ENCODE results near the gene LILRB2.

The LILRB2 gene

DNA sequence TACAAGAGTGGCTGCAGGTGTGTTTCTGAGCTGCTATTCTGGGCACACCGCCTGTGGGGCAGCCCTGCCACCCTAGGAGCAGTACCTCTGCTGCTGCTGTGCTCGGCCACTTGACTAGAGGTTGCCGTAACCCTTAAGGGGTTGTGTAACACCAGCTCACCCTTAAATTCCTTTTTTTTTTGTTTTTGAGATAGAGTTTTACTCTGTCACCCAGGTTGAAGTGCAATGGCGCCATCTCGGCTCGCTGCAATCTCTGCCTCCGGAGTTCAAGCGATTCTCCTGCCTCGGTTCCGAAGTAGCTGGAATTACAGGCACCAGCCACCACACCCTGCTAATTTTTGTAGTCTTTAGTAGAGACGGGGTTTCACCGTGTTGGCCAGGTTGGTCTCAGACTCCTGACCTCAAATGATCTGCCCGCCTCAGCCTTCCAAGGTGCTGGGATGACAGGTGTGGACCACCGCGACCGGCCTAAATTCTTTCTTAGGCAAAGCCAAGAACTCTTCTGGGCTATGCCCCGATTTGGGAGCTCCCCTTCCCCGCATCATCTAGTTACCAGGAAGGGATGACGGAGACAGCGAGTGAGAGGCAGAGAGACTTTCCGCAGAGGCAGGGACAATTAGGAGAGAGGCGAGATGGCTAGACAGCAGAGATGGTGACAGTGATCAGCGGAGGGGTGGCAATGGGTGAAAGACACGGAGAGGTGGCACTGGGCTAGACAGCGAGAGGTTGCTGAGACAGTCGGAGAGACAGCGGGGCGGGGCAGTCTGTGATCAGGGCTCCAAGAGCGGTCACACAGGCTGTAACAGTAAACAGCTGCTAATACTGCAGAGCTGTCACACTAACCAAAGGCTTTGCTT lies 36.4 kb upstream of the LILRB2 start:
- no peak overlapping the region for H3K4me3 ChIP-seq (ENCODE audit: low read depth in 1 of 2, low read length in 2 of 2)
- no peaks in the 10 kb centered on the region for H3K4me1 ChIP-seq (ENCODE audit: insufficient read depth, low read length)
- H3K36me3 ChIP-seq (ENCODE audit: insufficient read depth, low read length): no peaks in the 10 kb centered on the region
- H3K9ac ChIP-seq (ENCODE audit: low read length): no peak overlapping the region
- no peaks in the 10 kb centered on the region for H3K27me3 ChIP-seq (ENCODE audit: control insufficient read depth in 1 of 2, insufficient read depth in 2 of 2, low read length in 2 of 2)
- H3K9me3 ChIP-seq (ENCODE audit: low read length): no peaks in the 10 kb centered on the region
- no peak overlapping the region for H3K27ac ChIP-seq (ENCODE audit: low read depth, low read length)

DNA sequence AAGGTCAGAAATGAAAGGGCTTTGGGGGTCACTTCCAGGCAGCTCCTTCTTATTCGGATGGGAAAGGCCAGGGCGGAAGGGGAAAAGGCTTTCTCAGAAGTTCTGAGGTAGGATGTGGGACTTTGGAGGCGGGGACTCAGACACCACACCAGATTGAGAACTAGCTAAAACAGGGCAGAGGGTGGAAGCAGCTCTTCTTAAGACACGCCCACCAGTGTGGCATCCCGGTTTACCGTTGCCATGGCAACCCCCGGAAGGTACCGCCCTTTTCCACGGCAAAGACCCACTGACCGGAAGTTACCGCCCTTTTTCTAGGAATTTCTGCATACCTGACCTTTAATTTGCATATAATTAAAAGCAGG lies 35.8 kb upstream of the LILRB2 start:
- Histone ChIP-seq H3K9ac (ENCODE audit: low read length) (no peak overlapping the region), H3K4me3 (ENCODE audit: low read depth in 1 of 2, low read length in 2 of 2) (no peak overlapping the region), H3K27me3 (ENCODE audit: control insufficient read depth in 1 of 2, insufficient read depth in 2 of 2, low read length in 2 of 2) (no peaks in the 10 kb centered on the region), H3K4me1 (ENCODE audit: insufficient read depth, low read length) (no peaks in the 10 kb centered on the region), H3K27ac (ENCODE audit: low read depth, low read length) (no peak overlapping the region), H3K9me3 (ENCODE audit: low read length) (no peaks in the 10 kb centered on the region), H3K36me3 (ENCODE audit: insufficient read depth, low read length) (no peaks in the 10 kb centered on the region)

DNA sequence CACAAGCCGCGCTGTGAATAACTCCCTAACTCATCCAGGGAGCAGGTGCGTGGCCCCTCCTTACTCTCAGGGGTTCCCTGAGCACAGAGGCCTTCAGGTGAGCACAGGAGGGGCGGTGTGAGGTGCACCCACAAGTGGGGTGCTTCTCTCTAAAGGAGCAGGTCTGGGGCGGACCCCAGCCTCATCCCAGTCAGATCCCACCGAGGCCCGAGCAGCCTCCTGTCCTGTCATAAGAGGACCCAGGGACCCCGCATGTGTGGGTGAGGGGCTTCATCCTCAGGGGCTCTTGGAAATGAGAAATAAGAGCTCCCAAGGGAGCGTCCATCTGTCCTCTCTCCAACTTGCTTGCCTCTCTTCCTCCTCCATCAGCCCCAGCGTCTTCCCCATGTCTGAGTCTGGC lies 35.0 kb upstream of the LILRB2 start:
- no peak overlapping the region for H3K4me3 ChIP-seq (ENCODE audit: low read depth in 1 of 2, low read length in 2 of 2)
- no peaks in the 10 kb centered on the region for H3K9me3 ChIP-seq (ENCODE audit: low read length)
- H3K4me1 ChIP-seq (ENCODE audit: insufficient read depth, low read length): no peaks in the 10 kb centered on the region
- H3K36me3 ChIP-seq (ENCODE audit: insufficient read depth, low read length): no peaks in the 10 kb centered on the region
- no peak overlapping the region for H3K27ac ChIP-seq (ENCODE audit: low read depth, low read length)
- H3K9ac ChIP-seq (ENCODE audit: low read length): no peak overlapping the region
- H3K27me3 ChIP-seq (ENCODE audit: control insufficient read depth in 1 of 2, insufficient read depth in 2 of 2, low read length in 2 of 2): no peaks in the 10 kb centered on the region

DNA sequence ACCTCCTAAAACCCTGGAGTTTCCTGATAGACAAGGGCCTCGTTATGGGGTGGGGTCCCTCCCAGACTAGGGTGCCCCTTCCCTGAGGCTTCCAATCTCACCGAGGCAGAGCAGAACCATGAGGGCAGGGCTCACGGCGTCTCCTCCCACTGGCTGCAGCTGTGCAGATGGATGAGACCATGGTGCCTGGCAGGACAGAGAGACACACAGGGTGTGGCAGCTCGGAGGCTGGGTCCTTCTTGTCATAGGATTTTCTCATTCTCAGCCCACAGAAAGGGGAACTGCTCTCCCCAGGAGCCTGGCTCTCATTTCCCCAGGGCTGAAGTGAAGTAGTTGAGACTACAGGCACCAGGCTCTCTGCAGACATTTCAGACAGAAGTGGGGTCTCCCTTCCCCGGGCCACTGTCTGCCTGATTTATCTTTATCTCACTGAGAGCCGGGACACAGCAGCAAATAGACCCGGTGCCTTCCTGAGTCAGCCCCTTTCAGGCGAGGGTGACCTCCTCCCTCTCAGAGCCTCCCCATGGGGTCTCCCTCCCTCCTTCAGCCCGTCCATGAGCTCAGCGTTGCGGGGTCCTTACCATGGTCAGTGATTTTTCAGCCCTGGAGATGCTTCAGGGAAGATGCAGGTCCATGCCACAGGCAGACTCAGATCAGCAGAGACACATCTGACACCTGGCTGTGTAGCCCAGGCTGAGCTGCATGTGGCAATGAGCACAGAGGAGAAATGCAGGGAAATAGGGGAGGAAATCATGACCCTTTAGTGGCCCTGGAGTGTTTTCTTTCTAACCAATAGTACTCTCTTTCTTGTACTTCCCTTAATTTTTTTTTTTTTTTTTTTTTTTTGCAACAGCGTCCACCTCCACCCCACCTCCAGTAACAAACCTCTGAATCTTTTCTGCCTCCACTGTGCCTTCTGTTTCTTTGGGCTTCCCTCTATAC lies 31.8 kb upstream of the LILRB2 start, which contains the start of gene LILRA5:
Gene LILRA5 (minus strand): TSS at position 731 of the 942 bp plus-strand sequence. CDS start 147 bp downstream, at position 584.
- Histone ChIP-seq H3K9me3 (ENCODE audit: low read length) (no peaks in the 10 kb centered on the region), H3K36me3 (ENCODE audit: insufficient read depth, low read length) (no peaks in the 10 kb centered on the region), H3K4me1 (ENCODE audit: insufficient read depth, low read length) (no peaks in the 10 kb centered on the region), H3K9ac (ENCODE audit: low read length) (no peak within 1 kb of the TSS), H3K27ac (ENCODE audit: low read depth, low read length) (no peak within 1 kb of the TSS), H3K27me3 (ENCODE audit: control insufficient read depth in 1 of 2, insufficient read depth in 2 of 2, low read length in 2 of 2) (no peaks in the 10 kb centered on the region), H3K4me3 (ENCODE audit: low read depth in 1 of 2, low read length in 2 of 2) (no peak within 1 kb of the TSS)

DNA sequence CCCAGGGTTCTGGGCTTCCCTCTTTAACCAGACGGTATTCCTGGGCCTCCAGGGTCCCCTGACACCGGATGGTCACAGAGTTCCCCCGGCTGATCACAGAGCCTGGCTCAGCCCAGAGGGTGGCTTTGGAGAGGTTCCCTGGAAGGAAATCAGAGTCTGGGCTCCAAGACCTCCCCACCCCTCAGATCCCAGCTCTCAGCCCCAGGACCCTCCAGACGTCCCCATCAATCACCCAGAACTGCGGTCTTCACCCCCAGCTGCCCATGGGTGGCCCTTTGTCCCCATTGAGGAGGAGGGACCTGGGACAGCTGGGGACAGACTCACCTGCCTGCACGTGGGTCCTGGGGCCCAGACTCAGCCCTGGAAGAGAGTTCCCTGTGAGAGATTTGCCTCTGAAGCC lies 31.1 kb upstream of the LILRB2 start:
- no peaks in the 10 kb centered on the region for H3K27me3 ChIP-seq (ENCODE audit: control insufficient read depth in 1 of 2, insufficient read depth in 2 of 2, low read length in 2 of 2)
- no peak overlapping the region for H3K27ac ChIP-seq (ENCODE audit: low read depth, low read length)
- H3K4me1 ChIP-seq (ENCODE audit: insufficient read depth, low read length): no peaks in the 10 kb centered on the region
- H3K9ac ChIP-seq (ENCODE audit: low read length): no peak overlapping the region
- no peaks in the 10 kb centered on the region for H3K36me3 ChIP-seq (ENCODE audit: insufficient read depth, low read length)
- no peak overlapping the region for H3K4me3 ChIP-seq (ENCODE audit: low read depth in 1 of 2, low read length in 2 of 2)
- no peaks in the 10 kb centered on the region for H3K9me3 ChIP-seq (ENCODE audit: low read length)

DNA sequence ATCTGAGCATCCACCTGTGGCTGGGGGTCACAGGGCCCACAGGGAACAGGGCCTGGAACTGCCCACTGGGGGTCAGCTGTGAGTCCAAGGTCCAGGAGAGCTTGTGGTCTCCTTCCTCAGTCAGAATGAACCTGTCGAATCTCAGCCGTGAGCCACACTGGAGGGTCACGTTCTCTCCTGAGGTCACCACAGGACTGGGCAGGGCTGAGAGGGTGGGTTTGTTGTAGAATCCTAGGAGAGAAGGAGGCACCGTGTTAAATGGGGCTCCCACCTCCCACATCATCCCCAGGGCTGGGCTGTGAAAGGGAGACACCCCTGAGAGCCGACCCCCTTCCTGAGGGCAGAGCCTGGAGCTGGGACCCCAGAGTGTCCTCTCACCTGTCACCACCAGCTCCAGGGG lies 30.6 kb upstream of the LILRB2 start:
- Histone ChIP-seq H3K4me1 (ENCODE audit: insufficient read depth, low read length) (no peaks in the 10 kb centered on the region), H3K27ac (ENCODE audit: low read depth, low read length) (no peak overlapping the region), H3K4me3 (ENCODE audit: low read depth in 1 of 2, low read length in 2 of 2) (no peak overlapping the region)

DNA sequence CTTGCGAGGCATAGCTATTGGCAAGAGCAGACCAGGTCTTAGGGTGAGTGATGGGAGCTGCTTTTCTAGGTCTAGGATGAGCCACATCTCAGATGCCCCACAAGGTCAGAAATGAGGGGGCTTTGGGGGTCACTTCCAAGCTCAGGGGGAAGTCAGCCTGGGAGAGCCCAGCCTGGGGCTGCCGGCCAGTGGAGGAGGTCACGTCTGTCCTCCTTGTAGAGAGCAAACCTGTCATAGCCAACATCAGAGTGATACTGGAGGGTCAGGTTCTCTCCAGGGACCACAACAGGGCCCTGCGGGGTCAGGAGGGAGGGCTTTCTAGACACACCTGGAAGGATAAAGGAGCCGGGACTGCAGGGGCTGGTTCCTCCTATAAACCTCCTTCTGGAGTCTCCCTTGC lies 29.6 kb upstream of the LILRB2 start:
- Histone ChIP-seq H3K36me3 (ENCODE audit: insufficient read depth, low read length) (no peaks in the 10 kb centered on the region), H3K27me3 (ENCODE audit: control insufficient read depth in 1 of 2, insufficient read depth in 2 of 2, low read length in 2 of 2) (peaks cover 0 to 4% of the 10 kb centered on the region in 2 donors), H3K27ac (ENCODE audit: low read depth, low read length) (no peak overlapping the region), H3K4me1 (ENCODE audit: insufficient read depth, low read length) (no peaks in the 10 kb centered on the region), H3K9me3 (ENCODE audit: low read length) (no peaks in the 10 kb centered on the region), H3K4me3 (ENCODE audit: low read depth in 1 of 2, low read length in 2 of 2) (no peak overlapping the region), H3K9ac (ENCODE audit: low read length) (no peak overlapping the region)

More for the DNA sequence above, 30.6 kb upstream of the LILRB2 start:
- H3K36me3 ChIP-seq (ENCODE audit: insufficient read depth, low read length): no peaks in the 10 kb centered on the region
- H3K9me3 ChIP-seq (ENCODE audit: low read length): no peaks in the 10 kb centered on the region
- H3K27me3 ChIP-seq (ENCODE audit: control insufficient read depth in 1 of 2, insufficient read depth in 2 of 2, low read length in 2 of 2): no peaks in the 10 kb centered on the region
- H3K9ac ChIP-seq (ENCODE audit: low read length): no peak overlapping the region

DNA sequence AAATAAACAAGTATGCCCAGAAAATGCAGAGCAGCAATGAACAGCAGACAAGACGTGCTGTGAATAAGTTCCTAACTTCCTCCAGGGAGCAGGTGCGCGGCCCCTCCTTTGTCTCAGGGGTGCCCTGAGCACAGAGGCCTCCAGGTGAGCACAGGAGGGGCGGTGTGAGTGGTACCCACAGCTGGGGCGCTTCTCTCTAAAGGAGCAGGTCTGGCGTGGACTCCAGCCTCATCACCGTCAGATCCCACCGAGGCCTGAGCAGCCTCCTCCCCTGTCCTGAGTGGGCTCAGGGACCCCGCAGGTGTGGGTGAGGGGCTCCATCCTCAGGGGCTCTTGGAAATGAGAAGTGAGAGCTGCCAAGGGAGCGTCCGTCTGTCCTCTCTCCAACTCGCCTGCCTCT lies 28.9 kb upstream of the LILRB2 start:
- Histone ChIP-seq H3K4me3 (ENCODE audit: low read depth in 1 of 2, low read length in 2 of 2) (no peak overlapping the region), H3K27ac (ENCODE audit: low read depth, low read length) (no peak overlapping the region), H3K9ac (ENCODE audit: low read length) (no peak overlapping the region), H3K36me3 (ENCODE audit: insufficient read depth, low read length) (no peaks in the 10 kb centered on the region), H3K9me3 (ENCODE audit: low read length) (no peaks in the 10 kb centered on the region), H3K4me1 (ENCODE audit: insufficient read depth, low read length) (no peaks in the 10 kb centered on the region), H3K27me3 (ENCODE audit: control insufficient read depth in 1 of 2, insufficient read depth in 2 of 2, low read length in 2 of 2) (peaks cover 0 to 8% of the 10 kb centered on the region in 2 donors)

DNA sequence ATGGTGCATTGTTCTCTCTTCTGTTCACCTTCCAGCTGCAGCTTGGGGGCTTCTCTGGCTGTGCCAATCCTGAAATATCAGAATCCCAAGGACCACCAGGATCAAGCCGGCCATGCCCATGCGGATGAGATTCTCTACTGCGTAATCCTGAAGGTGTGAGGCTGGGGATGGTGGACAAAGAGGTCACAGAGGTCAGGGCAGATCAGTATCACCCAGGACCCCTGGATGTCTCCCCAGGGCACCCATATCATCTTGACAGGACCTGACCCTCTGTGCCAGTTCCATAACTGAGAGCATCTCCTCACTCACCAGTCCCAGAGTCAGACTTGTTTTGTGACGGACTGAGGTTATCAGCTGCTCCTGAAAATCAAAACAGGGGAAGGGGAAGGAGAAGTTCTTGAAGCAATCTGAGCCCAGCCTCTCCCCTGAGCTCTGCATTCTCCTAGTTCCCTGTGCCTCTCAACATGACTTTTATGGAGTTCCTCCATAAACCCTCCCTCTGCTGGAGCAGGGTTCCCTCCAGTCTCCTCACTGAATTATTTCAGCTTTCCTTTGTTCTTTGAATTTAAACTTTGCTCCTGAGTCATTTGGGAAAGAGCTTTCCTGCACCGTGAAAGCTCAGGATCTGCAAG lies 26.6 kb upstream of the LILRB2 start:
- H3K36me3 ChIP-seq (ENCODE audit: insufficient read depth, low read length): no peaks in the 10 kb centered on the region
- peaks cover 0 to 8% of the 10 kb centered on the region in 2 donors for H3K27me3 ChIP-seq (ENCODE audit: control insufficient read depth in 1 of 2, insufficient read depth in 2 of 2, low read length in 2 of 2)
- H3K27ac ChIP-seq (ENCODE audit: low read depth, low read length): no peak overlapping the region
- no peaks in the 10 kb centered on the region for H3K4me1 ChIP-seq (ENCODE audit: insufficient read depth, low read length)
- H3K9ac ChIP-seq (ENCODE audit: low read length): no peak overlapping the region
- no peak overlapping the region for H3K4me3 ChIP-seq (ENCODE audit: low read depth in 1 of 2, low read length in 2 of 2)
- no peaks in the 10 kb centered on the region for H3K9me3 ChIP-seq (ENCODE audit: low read length)

DNA sequence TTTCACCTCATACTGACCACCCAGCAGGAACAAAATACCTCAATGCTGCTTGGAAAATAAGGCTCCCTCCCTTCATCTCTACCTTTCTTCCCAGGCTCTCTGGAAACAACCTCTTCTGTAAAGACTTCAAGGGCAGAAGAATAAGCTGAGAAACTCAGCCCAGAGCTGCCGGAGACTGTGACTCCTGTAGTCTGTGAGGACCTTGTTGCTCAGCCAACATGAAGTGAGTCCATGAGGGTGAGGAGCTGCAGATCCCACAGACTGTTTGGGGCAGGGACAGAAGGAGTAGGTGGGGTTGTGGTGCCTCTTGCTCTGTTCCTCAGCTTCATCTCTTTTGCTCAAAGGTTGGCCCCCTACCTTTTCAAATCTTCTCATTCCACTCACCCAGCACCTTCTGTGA lies 24.2 kb upstream of the LILRB2 start:
- no peak overlapping the region for H3K27ac ChIP-seq (ENCODE audit: low read depth, low read length)
- H3K9ac ChIP-seq (ENCODE audit: low read length): no peak overlapping the region
- H3K4me3 ChIP-seq (ENCODE audit: low read depth in 1 of 2, low read length in 2 of 2): no peak overlapping the region
- no peaks in the 10 kb centered on the region for H3K36me3 ChIP-seq (ENCODE audit: insufficient read depth, low read length)
- H3K27me3 ChIP-seq (ENCODE audit: control insufficient read depth in 1 of 2, insufficient read depth in 2 of 2, low read length in 2 of 2): peaks cover 0 to 8% of the 10 kb centered on the region in 2 donors
- no peaks in the 10 kb centered on the region for H3K9me3 ChIP-seq (ENCODE audit: low read length)
- no peaks in the 10 kb centered on the region for H3K4me1 ChIP-seq (ENCODE audit: insufficient read depth, low read length)

DNA sequence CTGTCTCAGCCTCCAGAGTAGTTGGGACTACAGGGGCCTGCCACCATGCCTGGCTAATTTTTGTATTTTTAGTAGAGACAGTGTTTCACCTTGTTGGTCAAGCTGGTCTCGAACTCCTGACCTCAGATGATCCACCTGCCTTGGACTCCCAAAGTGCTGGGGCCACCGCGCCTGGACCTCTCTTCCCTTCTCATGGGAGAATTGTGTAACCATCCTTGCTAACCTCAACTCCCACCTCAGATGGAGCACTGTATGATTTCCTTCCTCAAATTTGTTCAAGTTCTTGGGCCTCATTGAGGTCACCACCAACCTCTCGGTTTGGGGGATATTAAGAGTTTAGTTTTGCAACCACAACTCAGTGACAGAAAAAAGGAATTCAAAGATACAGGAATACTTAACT lies 21.3 kb upstream of the LILRB2 start:
- Histone ChIP-seq H3K4me1 (ENCODE audit: insufficient read depth, low read length) (no peaks in the 10 kb centered on the region), H3K4me3 (ENCODE audit: low read depth in 1 of 2, low read length in 2 of 2) (no peak overlapping the region), H3K9me3 (ENCODE audit: low read length) (no peaks in the 10 kb centered on the region), H3K27me3 (ENCODE audit: control insufficient read depth in 1 of 2, insufficient read depth in 2 of 2, low read length in 2 of 2) (peaks cover 0 to 8% of the 10 kb centered on the region in 2 donors), H3K27ac (ENCODE audit: low read depth, low read length) (no peak overlapping the region), H3K36me3 (ENCODE audit: insufficient read depth, low read length) (no peaks in the 10 kb centered on the region), H3K9ac (ENCODE audit: low read length) (no peak overlapping the region)

Data from muscle layer of colon (tissue), 2 donors.